H1 (cell line): Measurements from ENCODE around the gene LOC101059915.

Experiments used
- CTCF ChIA-PET: fragments of 300-600 bp; sonication (Branson Sonifier 250); formaldehyde crosslinking; loops from one replicate; lab custom pipeline; 2021; ENCODE audit not compliant: partially characterized antibody; lab: Charles Lee
- POLR2A ChIA-PET: fragments of 300-600 bp; sonication (Branson Sonifier 250); formaldehyde crosslinking; loops from one replicate; lab custom pipeline; 2021; ENCODE audit warnings: inconsistent platforms; ENCODE audit not compliant: partially characterized antibody; lab: Charles Lee
- DNase-seq, 2 experiments: peaks; one replicate each; pipeline versions ENCODE4 v3.0.0 to v3.0.0-alpha.2; 2010 to 2022; ENCODE audit warnings: low spot score in 2 of 2, low read depth in 1 of 2, mixed read lengths in 1 of 2
- FAIRE-seq: peaks from 2 replicates; lab custom pipeline; 2011; peaks lifted over from hg19 to GRCh38; lab: Jason Lieb, UNC
- H2AFZ ChIP-seq: 2 replicates; pipeline ENCODE4 v1.8.1; 2012; ENCODE audit warnings: low read length, inconsistent platforms
- H2AK5ac ChIP-seq: 2 replicates; pipeline ENCODE4 v1.6.1; 2013; ENCODE audit warnings: low read depth, low read length
- H2BK120ac ChIP-seq: replicated peaks from 2 replicates; pipeline ENCODE3; 2013; ENCODE audit warnings: low read depth, low read length, inconsistent platforms
- H2BK12ac ChIP-seq: 2 replicates; pipeline ENCODE4 v1.6.1; 2013; ENCODE audit warnings: low read depth, low read length
- H2BK15ac ChIP-seq: 2 replicates; pipeline ENCODE4 v1.6.1; 2013; ENCODE audit warnings: low read length
- H2BK20ac ChIP-seq: 2 replicates; pipeline ENCODE4 v1.6.1; 2013; ENCODE audit warnings: low read length
- H2BK5ac ChIP-seq: 2 replicates; pipeline ENCODE4 v1.6.1; 2013; ENCODE audit warnings: low read depth, low read length
- H3K14ac ChIP-seq: 2 replicates; pipeline ENCODE4 v1.6.1; 2013; ENCODE audit warnings: inconsistent platforms; ENCODE audit not compliant: insufficient read length
- H3K18ac ChIP-seq: 2 replicates; pipeline ENCODE4 v1.6.1; 2013; ENCODE audit warnings: low read length; ENCODE audit errors: extremely low read depth
- H3K23ac ChIP-seq: 2 replicates; pipeline ENCODE4 v1.6.1; 2013; ENCODE audit warnings: inconsistent platforms; ENCODE audit not compliant: insufficient read length
- H3K23me2 ChIP-seq: 2 replicates; pipeline ENCODE4 v1.6.1; 2013; ENCODE audit warnings: low read depth, low read length
- H3K27ac ChIP-seq: 2 replicates; pipeline ENCODE4 v1.6.1; 2011; ENCODE audit warnings: low read depth, low read length, inconsistent platforms
- H3K27me3 ChIP-seq, 4 experiments: replicated peaks in 1 of 4; 1 replicate in 1 of 4; 2 replicates in 3 of 4; pipeline versions ENCODE4 v1.6.1 to v1.8.1; 2011 to 2013; ENCODE audit warnings: low read length in 3 of 4, mild to moderate bottlenecking in 3 of 4, inconsistent platforms in 2 of 4, mixed read lengths in 2 of 4, moderate library complexity in 1 of 4; ENCODE audit not compliant: control insufficient read depth in 3 of 4, insufficient read depth in 3 of 4; ENCODE audit errors: extremely low read depth in 1 of 4
- H3K36me3 ChIP-seq, 4 experiments: 2 replicates each; pipeline versions ENCODE4 v1.6.1 to v1.8.1; 2011 to 2013; ENCODE audit warnings: mild to moderate bottlenecking in 4 of 4, low read length in 3 of 4, moderate library complexity in 2 of 4, control low read depth in 1 of 4, inconsistent platforms in 1 of 4; ENCODE audit not compliant: insufficient read depth in 4 of 4, control insufficient read depth in 2 of 4
- H3K4ac ChIP-seq: replicated peaks from 2 replicates; pipeline ENCODE3; 2013; ENCODE audit warnings: low read length, low read depth, mixed read lengths, inconsistent platforms; ENCODE audit not compliant: insufficient read length
- H3K4me1 ChIP-seq, 4 experiments: replicated peaks in 1 of 4; 1 replicate in 1 of 4; 2 replicates in 3 of 4; pipeline versions ENCODE4 v1.6.1 to v1.8.1; 2011 to 2013; ENCODE audit warnings: low read length in 3 of 4, inconsistent platforms in 2 of 4, mixed read lengths in 1 of 4; ENCODE audit not compliant: insufficient read depth in 4 of 4, control insufficient read depth in 3 of 4
- H3K4me2 ChIP-seq, 2 experiments: 2 replicates each; pipeline versions ENCODE4 v1.6.1 to v1.8.1; 2011 to 2013; ENCODE audit warnings: low read depth in 2 of 2, low read length in 2 of 2, control low read depth in 1 of 2, inconsistent platforms in 1 of 2, mild to moderate bottlenecking in 1 of 2; ENCODE audit not compliant: insufficient read depth in 1 of 2
- H3K4me3 ChIP-seq, 4 experiments: fragments of 200-600, 300-600 bp in 1 of 4; sonication (generic), shearing (Covaris generic), sonication (Bioruptor Twin) in 1 of 4; 2 replicates each; pipeline versions ENCODE4 v1.5.1 to v1.8.1; 2011 to 2016; ENCODE audit warnings: low read length in 4 of 4, low read depth in 3 of 4, control low read depth in 2 of 4, inconsistent platforms in 2 of 4, mild to moderate bottlenecking in 2 of 4, mixed read lengths in 1 of 4, moderate library complexity in 1 of 4; ENCODE audit not compliant: insufficient read depth in 2 of 4; ENCODE audit errors: extremely low read depth in 1 of 4
- H3K56ac ChIP-seq: replicated peaks from 2 replicates; pipeline ENCODE3; 2013; ENCODE audit warnings: low read depth, mild to moderate bottlenecking, mixed read lengths, low read length, inconsistent platforms; ENCODE audit not compliant: insufficient read length
- H3K79me1 ChIP-seq: 2 replicates; pipeline ENCODE4 v1.6.1; 2013; ENCODE audit warnings: low read depth, low read length, control low read depth
- H3K79me2 ChIP-seq, 2 experiments: 2 replicates each; pipeline versions ENCODE4 v1.6.1 to v1.8.1; 2012 to 2013; ENCODE audit warnings: low read length in 2 of 2, mild to moderate bottlenecking in 2 of 2, inconsistent platforms in 1 of 2; ENCODE audit not compliant: insufficient read depth in 2 of 2, control insufficient read depth in 1 of 2
- H3K9ac ChIP-seq, 4 experiments: replicated peaks in 1 of 4; 1 replicate in 1 of 4; 2 replicates in 3 of 4; pipeline versions ENCODE4 v1.6.1 to v1.8.1; 2011 to 2013; ENCODE audit warnings: low read depth in 3 of 4, low read length in 3 of 4, control low read depth in 2 of 4, mild to moderate bottlenecking in 2 of 4, moderate library complexity in 2 of 4, inconsistent platforms in 1 of 4; ENCODE audit errors: extremely low read depth in 1 of 4
- H3K9me3 ChIP-seq, 2 experiments: 2 replicates each; pipeline versions ENCODE4 v1.6.1 to v1.8.1; 2012 to 2013; ENCODE audit warnings: mild to moderate bottlenecking in 2 of 2, moderate library complexity in 2 of 2, control low read depth in 1 of 2, inconsistent platforms in 1 of 2, low read depth in 1 of 2, low read length in 1 of 2, mixed read lengths in 1 of 2; ENCODE audit not compliant: insufficient read depth in 2 of 2
- H4K20me1 ChIP-seq, 2 experiments: replicated peaks in 1 of 2; 2 replicates each; pipeline versions ENCODE3 to v1.8.1; 2011 to 2013; ENCODE audit warnings: inconsistent platforms in 2 of 2, low read length in 2 of 2, mild to moderate bottlenecking in 1 of 2; ENCODE audit not compliant: insufficient read depth in 2 of 2, control insufficient read depth in 1 of 2
- H4K5ac ChIP-seq: 2 replicates; pipeline ENCODE4 v1.6.1; 2013; ENCODE audit warnings: low read length, low read depth, mixed read lengths, inconsistent platforms; ENCODE audit not compliant: insufficient read length
- H4K8ac ChIP-seq: 2 replicates; pipeline ENCODE4 v1.8.0; 2013; ENCODE audit warnings: mild to moderate bottlenecking, moderate library complexity, low read length, inconsistent platforms; ENCODE audit not compliant: insufficient read depth; ENCODE audit errors: extremely low read depth
- H4K91ac ChIP-seq: replicated peaks from 2 replicates; pipeline ENCODE3; 2013; ENCODE audit warnings: low read length, mixed read lengths, inconsistent platforms; ENCODE audit not compliant: insufficient read length
- HDAC2 ChIP-seq, 2 experiments: fragments of 300-600 bp in 1 of 2; sonication (generic) in 1 of 2; IDR thresholded peaks; 2 replicates each; pipeline ENCODE4 v1.6.1; 2011 to 2012; ENCODE audit warnings: low read depth in 2 of 2, low read length in 2 of 2, mild to moderate bottlenecking in 2 of 2, moderate library complexity in 2 of 2, borderline replicate concordance in 1 of 2, inconsistent platforms in 1 of 2
- MAFK ChIP-seq: IDR thresholded peaks from 2 replicates; pipeline ENCODE4 v1.6.1; 2012; ENCODE audit warnings: low read depth, mild to moderate bottlenecking, improper control_type of control experiment, low read length
- POLR2A ChIP-seq, 2 experiments: IDR thresholded peaks; 1 replicate in 1 of 2; 2 replicates in 1 of 2; pipeline ENCODE4 v1.6.1; 2011; ENCODE audit warnings: low read depth in 2 of 2, low read length in 2 of 2, mild to moderate bottlenecking in 2 of 2; ENCODE audit errors: control extremely low read depth in 1 of 2
- POLR2AphosphoS5 ChIP-seq: IDR thresholded peaks from 2 replicates; pipeline ENCODE4 v1.6.1; 2011; ENCODE audit warnings: low read depth, low read length
- RAD21 ChIP-seq, 2 experiments: IDR thresholded peaks in 1 of 2; conservative IDR thresholded peaks in 1 of 2; 2 replicates each; pipeline ENCODE4 v1.6.1; 2011; ENCODE audit warnings: low read depth in 2 of 2, low read length in 2 of 2, improper control_type of control experiment in 1 of 2, inconsistent platforms in 1 of 2, mild to moderate bottlenecking in 1 of 2, moderate library complexity in 1 of 2
- RBBP5 ChIP-seq: IDR thresholded peaks from 2 replicates; pipeline ENCODE4 v1.7.1; 2012; ENCODE audit warnings: low read depth, mild to moderate bottlenecking, inconsistent platforms, low read length, moderate library complexity, borderline replicate concordance
- RNF2 ChIP-seq: fragments of 200-900, 300-1000 bp; sonication (generic); IDR thresholded peaks from 2 replicates; pipeline ENCODE4 v1.7.1; 2016; ENCODE audit warnings: borderline replicate concordance, low read depth, mild to moderate bottlenecking, antibody characterized with exemption, low read length; ENCODE audit not compliant: poor library complexity, severe bottlenecking; ENCODE audit errors: missing control alignments
- SIRT6 ChIP-seq: IDR thresholded peaks from one replicate; pipeline ENCODE4 v1.7.1; 2012; ENCODE audit warnings: low read length, inconsistent platforms
- TCF12 ChIP-seq: IDR thresholded peaks from 2 replicates; pipeline ENCODE4 v1.6.1; 2011; ENCODE audit warnings: low read depth, mild to moderate bottlenecking, low read length
- WGBS, 2 experiments: shearing (Covaris generic) in 1 of 2; methylation state at CpG; one replicate each; pipeline versions ENCODE4 v1.1.6 to v1.1.7; 2013 to 2015; ENCODE audit warnings: low lambda C conversion rate in 2 of 2, mixed read lengths in 2 of 2, inconsistent platforms in 1 of 2, low coverage in 1 of 2, missing lambda C conversion rate in 1 of 2; ENCODE audit not compliant: insufficient replicate concordance in 2 of 2, insufficient coverage in 1 of 2, insufficient read length in 1 of 2; ENCODE audit errors: extremely low coverage in 1 of 2, missing lambda C conversion rate in 1 of 2; 5-methylcytosine and 5-hydroxymethylcytosine counted together

The LOC101059915 gene

GRCh38 chrX:71653344-71653743, 14.0 kb upstream of the LOC101059915 start:
- FAIRE-seq = no peak
- POLR2A ChIA-PET = no interaction called here

More at GRCh38 chrX:71653344-71653743, 14.0 kb upstream of the LOC101059915 start:
- H4K5ac ChIP-seq = no peak overlapping the region
- H3K27me3 ChIP-seq = no peaks in the 10 kb centered on the region
- no peaks in the 10 kb centered on the region for H3K23me2 ChIP-seq
- H3K4me2 ChIP-seq = no peak overlapping the region
- H3K56ac ChIP-seq = no peak overlapping the region
- no peaks in the 10 kb centered on the region for H4K20me1 ChIP-seq
- no peaks in the 10 kb centered on the region for H3K9me3 ChIP-seq
- H3K79me1 ChIP-seq = no peaks in the 10 kb centered on the region
- no peak overlapping the region for H3K4me3 ChIP-seq
- H3K14ac ChIP-seq = no peak overlapping the region
- no peaks in the 10 kb centered on the region for H3K4me1 ChIP-seq
- H3K79me2 ChIP-seq = no peaks in the 10 kb centered on the region
- no peak overlapping the region for H2BK12ac ChIP-seq
- no peak overlapping the region for H2AK5ac ChIP-seq
- CTCF ChIA-PET = interaction anchor here (0.9 kb wide), 1 partner anchor 10 kb away, joined by 3 read pairs; no protein-coding TSS in a partner anchor
- H2AFZ ChIP-seq = no peak overlapping the region
- no peak for DNase-seq
- no peak overlapping the region for H3K23ac ChIP-seq
- H3K9ac ChIP-seq = no peak overlapping the region
- no peak overlapping the region for H2BK5ac ChIP-seq
- no peak overlapping the region for H3K18ac ChIP-seq
- no peak overlapping the region for H3K27ac ChIP-seq
- no peaks in the 10 kb centered on the region for H3K36me3 ChIP-seq
- 89% methylated on average over 1 of the region's 2 CpGs; no CpG with 5 or more reads in 1 of the 2 experiments for WGBS, 2 experiments
- H4K8ac ChIP-seq = no peak overlapping the region
- H4K91ac ChIP-seq = no peak overlapping the region
- no peak overlapping the region for H2BK15ac ChIP-seq
- no peak overlapping the region for H2BK120ac ChIP-seq
- H3K4ac ChIP-seq = no peak overlapping the region
- H2BK20ac ChIP-seq = no peak overlapping the region
- no peak for TF ChIP-seq POLR2A (IDR thresholded peaks at IDR 0.05; ENCODE audit: control extremely low read depth in 1 of 2, low read depth in 2 of 2, low read length in 2 of 2)
- TF ChIP-seq RBBP5 = no peak
- no peak for TF ChIP-seq TCF12
- TF ChIP-seq RNF2 = no peak
- no peak for TF ChIP-seq MAFK
- TF ChIP-seq RAD21 (IDR thresholded peaks at IDR 0.05 in 1 of 2, conservative IDR thresholded peaks at IDR 0.05 in 1 of 2; ENCODE audit: low read depth in 2 of 2, low read length in 2 of 2) = no peak
- TF ChIP-seq HDAC2 (IDR thresholded peaks at IDR 0.05; ENCODE audit: borderline replicate concordance in 1 of 2, low read depth in 2 of 2, low read length in 2 of 2) = no peak
- TF ChIP-seq POLR2AphosphoS5 = no peak
- no peak for TF ChIP-seq SIRT6
